RCC 7860 (cell line): ENCODE data around the gene MAP2K1.
"Not testable (repeated sequence)": the region's sequence is repeated elsewhere in the genome, so short reads cannot be mapped to it uniquely, and the experiment has no call there.

Experiments
- DNase-seq: peaks from one replicate; pipeline ENCODE4 v3.0.0-alpha.2; 2015; ENCODE audit warnings: low spot score
- FAIRE-seq: peaks from 2 replicates; lab custom pipeline; 2012; peaks lifted over from hg19 to GRCh38; lab: Jason Lieb, UNC

Gene MAP2K1

DNA sequence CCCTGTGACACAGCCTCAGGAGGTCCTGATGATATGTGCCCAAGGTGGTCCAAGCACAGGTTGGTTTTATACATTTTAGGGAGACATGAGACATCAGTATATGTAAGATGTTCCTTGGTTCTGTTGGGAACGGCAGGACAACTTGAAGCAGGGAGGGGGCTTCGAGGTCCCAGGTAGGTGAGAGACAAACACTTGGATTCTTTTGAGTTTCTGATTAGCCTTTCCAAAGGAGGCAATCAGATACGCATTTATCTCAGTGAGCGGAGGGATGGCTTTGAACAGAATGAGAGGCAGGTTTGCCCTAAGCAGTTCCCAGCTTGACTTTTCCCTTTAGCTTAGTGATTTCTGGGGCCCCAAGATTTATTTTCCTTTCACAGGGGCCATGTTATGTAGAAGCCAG lies 84.1 kb downstream of the MAP2K1 start:
- FAIRE-seq = not testable (repeated sequence)

DNA sequence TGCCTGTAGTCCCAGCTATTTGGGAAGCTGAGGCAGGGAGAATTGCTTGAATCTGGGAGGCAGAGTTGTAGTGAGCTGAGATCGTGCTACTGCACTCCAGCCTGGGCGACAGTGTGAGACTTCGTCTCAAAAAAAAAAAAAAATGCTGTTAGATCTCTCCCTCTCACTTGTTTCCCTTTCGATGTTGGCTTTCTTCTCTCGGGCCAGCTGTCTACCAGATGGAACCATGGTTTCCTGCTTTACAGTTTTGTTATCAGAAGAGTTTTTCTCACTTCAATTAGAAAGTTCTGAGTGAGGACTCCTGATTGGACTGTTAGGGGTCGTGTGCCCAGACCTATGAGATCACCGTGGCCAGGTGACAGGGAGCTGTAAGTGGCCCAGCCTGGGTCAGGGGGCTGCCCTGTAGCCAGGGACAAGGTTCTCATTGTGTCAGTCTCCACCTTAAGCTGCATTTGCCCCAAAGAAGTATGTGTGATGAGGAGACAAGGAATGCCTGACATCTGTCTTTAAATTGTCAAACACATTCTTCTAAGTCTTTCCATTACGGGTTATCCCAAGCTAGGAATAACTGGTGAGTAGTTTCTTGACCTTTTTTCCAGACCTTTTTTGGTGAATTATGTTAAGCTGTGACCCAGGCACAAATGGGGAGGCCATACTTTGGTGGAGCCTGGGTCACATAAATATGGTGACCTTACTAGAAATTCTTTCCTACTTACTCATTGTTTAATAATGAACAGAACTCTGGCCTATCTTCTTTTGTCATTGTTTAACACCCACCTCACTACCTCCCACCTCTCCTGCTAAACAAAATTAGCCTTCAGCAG lies 85.7 kb downstream of the MAP2K1 start:
- peak; percentile 81 for DNase-seq
- FAIRE-seq = peak; percentile 73

More for the DNA sequence above, 84.1 kb downstream of the MAP2K1 start:
- not testable (repeated sequence) for DNase-seq

DNA sequence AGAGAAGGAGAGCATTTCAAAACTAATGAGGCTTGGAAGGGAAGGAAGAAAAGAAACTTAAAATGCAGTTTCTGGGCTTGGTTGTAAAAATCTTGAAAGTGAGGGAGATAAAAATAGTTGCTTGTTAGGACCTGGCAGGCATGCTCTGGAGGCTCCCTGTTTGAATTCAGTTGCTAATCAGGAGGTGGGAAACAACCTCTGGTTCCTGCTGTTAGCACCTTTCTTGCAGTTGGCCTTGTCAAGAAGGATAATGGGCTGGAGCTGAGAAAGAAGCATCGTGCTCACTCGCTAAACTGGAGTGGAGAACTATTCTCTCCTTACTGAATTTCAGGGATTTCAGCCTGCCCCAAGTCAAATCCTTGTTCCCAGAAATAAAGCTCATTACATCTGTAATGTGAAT lies 87.4 kb downstream of the MAP2K1 start:
- FAIRE-seq = no peak
- DNase-seq = no peak

DNA sequence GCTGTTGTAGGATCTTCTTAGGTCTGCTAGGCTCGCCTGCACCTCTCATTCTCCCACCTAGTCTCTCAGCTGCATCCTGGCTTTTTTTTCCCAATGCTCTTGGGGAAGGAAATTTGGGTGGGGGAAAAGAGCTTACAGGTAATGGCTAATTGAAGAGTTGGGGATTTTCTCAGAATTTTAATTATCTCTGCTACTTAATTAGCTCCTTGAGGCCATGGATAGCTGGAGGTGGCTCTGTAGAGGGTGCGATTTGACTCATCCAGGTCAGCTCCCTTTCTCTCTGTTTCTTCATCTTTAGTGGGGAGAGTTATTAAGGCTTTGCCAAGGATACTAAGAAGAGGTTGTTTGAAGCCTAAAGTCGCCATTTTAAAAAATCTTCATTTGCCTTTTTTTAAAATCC lies 88.3 kb downstream of the MAP2K1 start:
- FAIRE-seq = no peak
- no peak for DNase-seq

DNA sequence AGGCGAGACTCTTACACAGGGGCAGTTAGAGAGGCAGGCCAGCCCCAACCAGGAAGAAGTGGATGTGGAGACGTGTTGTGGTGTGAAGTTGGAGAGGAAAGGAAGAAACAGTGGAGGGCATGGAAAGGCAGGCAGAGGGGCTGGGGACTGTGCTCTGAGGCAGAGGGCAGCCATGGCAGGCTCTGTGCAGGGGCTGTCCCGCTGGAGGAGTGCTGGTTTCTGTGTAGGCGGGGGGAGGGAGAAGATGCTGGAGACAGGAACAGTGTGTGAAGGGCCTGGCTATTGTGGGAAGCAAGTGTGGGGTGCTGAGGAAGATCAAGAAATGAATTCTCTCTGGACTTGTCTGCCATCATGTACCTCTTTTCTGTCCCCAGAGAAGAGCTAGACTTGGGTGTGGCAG lies 89.8 kb downstream of the MAP2K1 start:
- no peak for DNase-seq
- no peak for FAIRE-seq

DNA sequence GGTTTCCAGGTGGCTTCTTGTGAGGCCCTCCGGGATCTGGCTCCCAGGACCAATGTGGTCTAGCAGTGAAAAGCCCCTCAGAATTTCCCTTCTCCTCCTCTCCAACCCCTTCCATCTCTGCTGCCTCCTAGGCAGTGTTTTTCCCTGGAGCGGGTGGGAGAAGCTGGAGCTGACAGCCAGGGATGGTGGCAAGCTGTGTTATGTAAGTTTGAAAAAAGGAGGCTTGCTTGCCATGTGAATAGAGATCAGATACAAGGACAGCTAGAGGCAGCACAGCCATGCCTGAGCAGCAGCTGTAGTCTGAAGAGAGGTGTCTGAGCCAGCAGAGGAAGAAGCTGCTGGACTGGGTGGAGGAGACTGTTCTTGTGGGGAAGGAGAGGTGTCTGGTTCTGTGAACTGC lies 90.3 kb downstream of the MAP2K1 start:
- FAIRE-seq = no peak
- DNase-seq = no peak

DNA sequence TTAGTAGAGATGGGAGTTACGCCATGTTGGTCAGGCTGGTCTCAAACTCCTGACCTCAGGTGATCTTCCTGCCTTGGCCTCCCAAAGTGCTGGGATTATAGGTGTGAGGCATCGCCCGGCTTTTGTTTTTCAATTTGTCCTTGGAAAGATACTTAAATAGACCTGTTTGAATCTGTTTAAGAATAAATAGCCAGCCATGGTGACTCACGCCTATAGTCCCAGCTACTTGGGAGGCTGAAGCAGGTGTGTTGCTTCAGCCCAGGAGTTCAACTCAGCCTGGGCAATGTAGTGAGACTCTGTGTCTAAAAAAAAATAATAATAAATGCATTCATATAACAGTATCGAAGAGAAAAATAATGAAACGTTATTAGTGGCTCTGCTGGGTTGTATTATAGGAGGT lies 93.6 kb downstream of the MAP2K1 start:
- DNase-seq (no peak), FAIRE-seq (no peak)

DNA sequence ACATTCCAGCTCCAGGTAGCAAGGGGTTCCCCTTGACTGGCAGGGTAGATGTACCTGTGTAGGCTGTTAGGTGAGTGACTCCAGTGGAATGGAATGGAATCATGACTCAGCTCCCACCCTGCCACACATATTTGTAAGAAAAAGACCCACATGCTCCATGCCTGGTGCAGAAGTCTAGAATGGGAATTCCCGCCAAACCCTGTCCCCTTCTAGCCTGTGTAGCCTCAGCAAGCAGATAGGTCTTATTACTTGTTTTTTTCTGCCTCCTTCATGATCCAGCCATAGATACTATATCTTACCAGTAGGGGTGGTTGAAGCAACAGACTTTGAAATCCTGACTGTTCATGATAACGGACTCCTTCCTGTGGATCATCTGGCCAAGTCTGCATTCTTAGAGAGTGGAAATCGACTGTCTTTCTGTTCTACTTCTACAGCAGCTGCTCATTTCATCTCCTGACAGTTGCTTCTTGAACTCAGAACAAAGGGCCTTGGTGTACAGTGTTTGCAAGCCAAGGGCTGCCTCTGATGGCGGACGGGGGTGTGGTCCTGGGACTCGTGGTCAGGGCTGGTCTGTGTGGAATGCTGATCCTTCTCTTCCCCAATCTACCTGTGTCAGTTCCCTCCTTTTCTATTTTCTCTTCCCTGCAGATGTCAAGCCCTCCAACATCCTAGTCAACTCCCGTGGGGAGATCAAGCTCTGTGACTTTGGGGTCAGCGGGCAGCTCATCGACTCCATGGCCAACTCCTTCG lies 94.6 kb downstream of the MAP2K1 start:
- FAIRE-seq (no peak), DNase-seq (peak; percentile 65)

- DNase-seq (no peak), FAIRE-seq (no peak)
Observed at GRCh38 chr15:66482539-66482938, 95.8 kb downstream of the MAP2K1 start.

DNA sequence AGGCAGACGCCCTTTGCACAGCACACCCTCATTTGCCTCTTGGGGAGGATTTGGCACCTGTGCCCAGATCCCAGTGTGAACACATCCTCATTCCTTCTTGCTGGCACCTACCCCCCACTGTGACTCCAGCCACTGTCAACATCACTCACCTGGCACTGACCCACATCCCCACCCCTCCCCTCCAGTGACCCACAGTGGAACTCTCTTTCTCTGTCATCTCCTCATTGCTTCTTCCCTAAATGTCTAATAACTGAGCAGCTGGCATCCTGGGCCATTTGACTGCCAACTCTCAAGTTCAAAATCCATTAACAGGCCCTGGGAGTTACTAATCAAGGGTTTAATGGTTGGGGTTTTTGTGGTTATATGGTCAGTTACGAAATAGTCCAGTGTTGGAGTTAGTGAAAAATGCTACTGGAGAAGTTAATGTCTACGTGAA lies 96.4 kb downstream of the MAP2K1 start:
- DNase-seq (peak; percentile 91), FAIRE-seq (peak; percentile 94)

GRCh38 chr15:66484539-66485112 lies 97.9 kb downstream of the MAP2K1 start:
- FAIRE-seq (no peak), DNase-seq (no peak)

DNA sequence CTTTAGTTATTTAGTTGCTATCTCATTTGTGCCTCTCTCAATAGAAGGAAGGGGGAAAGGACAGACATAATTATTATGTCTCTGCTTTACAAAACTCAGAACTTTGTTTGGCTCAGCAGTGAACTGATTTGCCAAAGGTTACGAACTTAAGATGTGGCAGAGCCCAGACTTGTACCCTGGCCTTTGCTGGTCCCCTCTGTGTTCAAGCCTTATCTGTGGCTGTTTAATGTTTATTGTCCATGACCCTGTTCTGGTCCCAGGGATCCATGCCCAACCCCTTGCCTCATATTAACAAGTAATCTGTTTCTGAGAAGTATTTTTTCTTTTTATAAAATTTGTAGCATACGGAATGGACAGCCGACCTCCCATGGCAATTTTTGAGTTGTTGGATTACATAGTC lies 100.2 kb downstream of the MAP2K1 start:
- DNase-seq (no peak), FAIRE-seq (no peak)

DNA sequence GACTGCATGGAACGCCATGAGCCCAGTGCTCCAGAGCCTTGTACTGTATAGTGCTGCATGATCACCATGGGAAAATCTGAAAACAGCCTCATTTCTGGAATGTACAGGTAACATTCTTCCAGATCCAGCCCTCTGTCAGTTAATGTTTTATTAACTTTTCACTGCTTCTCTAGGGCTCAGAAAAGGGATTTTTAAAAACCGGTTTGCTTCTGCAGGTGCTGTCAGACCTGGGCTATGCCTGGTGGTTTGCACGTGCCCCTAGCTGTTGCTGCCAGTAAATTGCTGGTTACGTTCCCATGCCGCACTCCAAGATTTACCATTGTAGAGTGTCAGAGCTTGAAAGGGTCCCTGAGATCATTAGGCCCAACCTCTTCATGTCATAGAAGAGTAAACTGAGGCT lies 101.8 kb downstream of the MAP2K1 start:
- DNase-seq (no peak), FAIRE-seq (no peak)

- DNase-seq (no peak), FAIRE-seq (no peak)
Observed at GRCh38 chr15:66489179-66489791, 102.6 kb downstream of the MAP2K1 start.

GRCh38 chr15:66491846-66492245 lies 105.1 kb downstream of the MAP2K1 start:
- FAIRE-seq = no peak
- DNase-seq = no peak

DNA sequence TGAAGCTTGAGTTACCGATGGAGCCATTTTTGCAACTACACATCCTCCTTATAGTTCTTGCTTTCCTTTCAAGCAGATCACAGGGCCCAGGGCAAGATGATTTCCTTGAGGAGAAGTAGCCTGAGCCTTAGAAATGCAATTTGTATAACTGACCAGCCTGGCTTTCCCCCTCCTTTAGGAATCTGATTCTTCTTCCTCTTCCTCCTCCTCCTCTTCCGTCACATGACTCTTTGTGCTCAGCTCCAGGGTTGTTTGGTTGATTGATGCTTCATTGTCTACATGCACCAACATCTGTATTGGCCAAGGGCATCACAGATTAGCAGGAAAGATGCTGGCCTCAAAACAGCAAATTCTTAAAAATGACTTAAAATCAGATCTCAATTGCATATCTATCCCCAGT lies 107.5 kb downstream of the MAP2K1 start:
- DNase-seq (no peak), FAIRE-seq (no peak)

DNA sequence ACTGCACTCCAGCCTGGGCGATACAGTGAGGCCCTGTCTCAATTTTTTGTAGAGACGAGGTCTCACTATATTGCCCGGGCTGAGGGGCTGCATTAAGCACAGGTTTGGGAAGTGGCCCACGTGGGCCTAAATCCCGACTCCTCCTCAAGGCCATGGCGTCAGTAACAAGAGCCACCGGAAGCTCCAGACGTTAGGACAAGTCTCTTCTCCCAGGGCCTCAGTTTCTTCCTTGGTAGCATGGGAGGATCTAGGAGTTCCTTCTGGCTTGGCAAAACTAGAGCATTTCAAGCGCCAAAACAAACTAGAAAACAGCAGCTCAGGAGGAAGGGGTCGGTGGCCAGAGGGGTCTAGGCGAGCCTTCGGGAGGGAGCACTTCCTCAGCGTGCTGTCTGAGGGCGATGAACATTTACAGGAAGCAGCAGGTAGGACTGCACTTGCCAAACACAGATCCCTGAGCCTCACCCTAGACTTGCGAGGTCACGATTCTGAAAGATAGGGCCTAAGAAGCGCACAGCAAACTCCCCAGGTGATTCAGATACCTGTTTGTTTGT lies 110.3 kb downstream of the MAP2K1 start:
- DNase-seq = no peak
- FAIRE-seq = no peak

DNA sequence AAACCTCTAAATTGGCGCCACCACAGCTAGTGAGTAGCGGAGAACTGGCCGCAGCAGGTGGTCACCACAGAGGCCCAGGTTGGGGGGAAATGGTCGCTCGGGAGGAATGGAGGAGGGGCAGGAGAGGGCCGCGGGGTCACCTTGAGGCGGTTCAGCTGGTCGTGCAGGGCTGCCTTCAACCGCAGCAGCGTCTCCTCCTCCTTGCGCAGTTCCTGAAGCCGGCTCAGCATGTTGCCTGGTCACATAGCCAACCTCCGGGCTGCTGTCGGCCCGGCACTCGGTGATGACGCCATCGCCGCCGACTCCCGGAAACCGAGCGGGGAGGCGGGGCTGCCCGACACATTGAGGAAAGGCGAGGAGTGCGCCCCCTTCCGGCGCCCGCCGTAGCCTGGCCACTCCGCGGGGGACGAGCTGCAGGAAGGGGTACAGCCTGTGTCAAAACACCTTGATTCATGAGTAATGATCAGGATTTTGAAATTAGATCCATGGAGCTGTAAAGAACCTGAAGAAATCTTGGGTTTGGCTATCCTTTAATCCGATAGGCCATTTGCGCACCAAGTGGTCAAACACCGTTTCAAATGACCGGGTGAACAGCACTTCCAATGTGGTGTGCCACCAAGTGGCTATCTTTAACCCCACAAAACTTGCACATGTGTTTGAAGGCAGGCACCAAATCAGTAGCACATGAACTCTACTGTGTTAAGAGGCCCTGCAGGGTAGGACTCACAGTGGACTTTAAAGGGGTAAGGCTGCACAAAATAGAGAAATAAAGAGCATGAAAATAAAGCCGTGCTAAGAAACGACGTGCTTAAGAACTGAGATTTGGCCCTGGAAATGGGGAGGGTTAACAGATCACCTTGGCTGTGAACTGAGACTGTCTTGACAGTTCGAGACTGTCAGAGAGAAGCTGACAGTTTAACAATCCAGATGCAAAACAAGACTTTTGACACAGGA lies 111.1 kb downstream of the MAP2K1 start, which contains the start of gene SNAPC5:
TSS of gene SNAPC5 (minus strand) at position 261 of the 954 bp plus-strand sequence. CDS start at position 230, 31 bp downstream.
- DNase-seq (peak; percentile 87), FAIRE-seq (no peak)

DNA sequence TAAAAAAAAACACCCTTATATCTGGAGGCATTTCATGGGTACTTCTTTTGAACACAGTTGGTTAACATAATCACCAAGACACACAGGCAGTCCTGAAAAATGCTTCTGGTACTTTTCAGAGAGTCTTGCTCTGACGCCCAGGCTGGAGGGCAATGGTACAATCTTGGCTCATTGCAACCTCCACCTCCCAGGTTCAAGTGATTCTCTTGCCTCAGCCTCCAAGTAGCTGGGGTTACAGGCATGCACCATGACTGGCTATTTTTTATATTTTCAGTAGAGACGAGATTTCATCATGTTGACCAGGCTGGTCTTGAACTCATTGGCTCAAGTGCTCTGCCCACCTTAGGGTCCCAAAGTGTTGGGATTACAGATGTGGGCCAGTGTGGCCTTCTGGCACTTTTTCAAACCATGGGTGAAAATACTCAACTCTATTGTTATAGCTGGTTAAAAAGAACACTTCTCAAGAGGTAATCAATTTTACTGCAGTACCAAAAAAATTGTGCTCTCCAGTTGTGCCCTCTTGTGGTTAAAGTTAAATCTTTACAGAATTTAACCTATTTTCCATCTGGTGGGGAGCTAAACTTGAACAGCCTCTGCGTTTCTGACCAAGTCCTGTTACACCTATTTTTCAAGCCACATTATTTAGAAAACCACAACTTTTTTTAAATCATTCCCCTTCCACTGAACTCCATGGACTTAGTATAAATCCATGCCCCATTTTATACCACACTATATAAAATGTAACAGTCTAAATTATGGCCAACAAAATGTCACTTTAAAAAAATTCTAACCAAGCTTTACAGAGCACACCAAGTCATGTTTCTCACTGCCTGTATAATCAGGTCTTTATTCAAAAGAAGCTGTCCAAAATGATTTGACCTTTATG lies 112.0 kb downstream of the MAP2K1 start:
- DNase-seq = peak; percentile 13
- no peak for FAIRE-seq
